ENCODE data around the gene PELI1. TPM values are rescaled to one million over a fixed set of nuclear protein-coding genes. Genes with fewer than 3 reads are reported as not detected.
"Not testable (repeated sequence)": the region's sequence is repeated elsewhere in the genome, so short reads cannot be mapped to it uniquely, and the experiment has no call there.

The PELI1 gene
- total RNA-seq, 1 donor from 2014 or later = 72.4 TPM

DNA sequence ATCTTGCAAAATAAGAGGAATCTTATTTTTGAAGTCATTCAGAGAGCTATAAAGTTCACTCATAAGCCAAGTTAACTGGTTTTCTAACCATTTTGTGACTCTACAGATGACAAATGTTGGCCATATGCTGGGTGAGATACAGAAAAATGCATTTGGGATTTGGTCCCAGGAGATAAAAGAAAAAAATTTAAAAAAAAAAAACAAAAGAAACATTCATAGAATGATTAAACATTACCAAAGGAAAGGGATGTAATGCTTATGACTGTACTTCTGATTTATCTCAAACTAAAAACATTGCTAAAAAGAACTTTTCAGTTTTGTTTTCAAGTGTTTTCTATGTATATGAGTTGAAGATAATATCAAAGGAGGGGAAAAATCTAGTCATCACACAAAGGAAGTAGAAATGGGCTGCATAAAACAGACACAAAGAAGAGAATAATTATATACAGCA lies 43.1 kb downstream of the PELI1 start:
- TF ChIP-seq, protein P1, sequence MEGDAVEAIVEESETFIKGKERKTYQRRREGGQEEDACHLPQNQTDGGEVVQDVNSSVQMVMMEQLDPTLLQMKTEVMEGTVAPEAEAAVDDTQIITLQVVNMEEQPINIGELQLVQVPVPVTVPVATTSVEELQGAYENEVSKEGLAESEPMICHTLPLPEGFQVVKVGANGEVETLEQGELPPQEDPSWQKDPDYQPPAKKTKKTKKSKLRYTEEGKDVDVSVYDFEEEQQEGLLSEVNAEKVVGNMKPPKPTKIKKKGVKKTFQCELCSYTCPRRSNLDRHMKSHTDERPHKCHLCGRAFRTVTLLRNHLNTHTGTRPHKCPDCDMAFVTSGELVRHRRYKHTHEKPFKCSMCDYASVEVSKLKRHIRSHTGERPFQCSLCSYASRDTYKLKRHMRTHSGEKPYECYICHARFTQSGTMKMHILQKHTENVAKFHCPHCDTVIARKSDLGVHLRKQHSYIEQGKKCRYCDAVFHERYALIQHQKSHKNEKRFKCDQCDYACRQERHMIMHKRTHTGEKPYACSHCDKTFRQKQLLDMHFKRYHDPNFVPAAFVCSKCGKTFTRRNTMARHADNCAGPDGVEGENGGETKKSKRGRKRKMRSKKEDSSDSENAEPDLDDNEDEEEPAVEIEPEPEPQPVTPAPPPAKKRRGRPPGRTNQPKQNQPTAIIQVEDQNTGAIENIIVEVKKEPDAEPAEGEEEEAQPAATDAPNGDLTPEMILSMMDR (IDR thresholded peaks at IDR 0.05; ENCODE audit: unreplicated experiment) = no peak
- Mint-ChIP-seq H3K36me3 (ENCODE audit: insufficient read depth) (peaks cover 10% of the 10 kb centered on the region), H3K4me1 (ENCODE audit: low read depth) (peaks cover 41% of the 10 kb centered on the region)

DNA sequence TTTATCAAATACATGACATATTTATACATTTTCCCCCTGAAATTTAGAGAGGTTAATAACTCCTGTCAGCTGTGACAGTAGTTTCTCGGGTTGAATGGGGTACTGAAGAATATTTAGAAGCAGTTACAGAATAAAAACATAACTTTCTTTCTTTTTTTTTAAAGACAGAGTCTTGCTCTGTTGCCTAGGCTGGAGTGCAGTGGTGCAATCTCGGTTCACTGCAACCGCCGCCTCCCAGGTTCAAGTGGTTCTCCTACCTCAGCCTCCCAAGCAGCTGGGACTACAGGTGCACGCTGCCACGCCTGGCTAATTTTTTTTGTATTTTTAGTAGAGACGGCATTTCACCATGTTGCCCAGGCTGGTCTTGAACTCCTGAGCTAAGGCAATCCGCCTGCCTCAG lies 43.6 kb downstream of the PELI1 start:
- not testable (repeated sequence) for H3K27me3 Mint-ChIP-seq; H3K9me3 Mint-ChIP-seq (ENCODE audit: low read depth); H3K27ac Mint-ChIP-seq; DNase-seq (ENCODE audit: low spot score, unreplicated experiment); H3K4me3 Mint-ChIP-seq (ENCODE audit: low read depth)
- H3K36me3 Mint-ChIP-seq (ENCODE audit: insufficient read depth) = peaks cover 15% of the 10 kb centered on the region
- peaks cover 37% of the 10 kb centered on the region for H3K4me1 Mint-ChIP-seq (ENCODE audit: low read depth)

More for the DNA sequence above, 43.1 kb downstream of the PELI1 start:
- no peak for DNase-seq (ENCODE audit: low spot score, unreplicated experiment)
- no peaks in the 10 kb centered on the region for H3K9me3 Mint-ChIP-seq (ENCODE audit: low read depth)
- no peak overlapping the region for H3K27ac Mint-ChIP-seq
- H3K27me3 Mint-ChIP-seq = no peaks in the 10 kb centered on the region
- no peak overlapping the region for H3K4me3 Mint-ChIP-seq (ENCODE audit: low read depth)

DNA sequence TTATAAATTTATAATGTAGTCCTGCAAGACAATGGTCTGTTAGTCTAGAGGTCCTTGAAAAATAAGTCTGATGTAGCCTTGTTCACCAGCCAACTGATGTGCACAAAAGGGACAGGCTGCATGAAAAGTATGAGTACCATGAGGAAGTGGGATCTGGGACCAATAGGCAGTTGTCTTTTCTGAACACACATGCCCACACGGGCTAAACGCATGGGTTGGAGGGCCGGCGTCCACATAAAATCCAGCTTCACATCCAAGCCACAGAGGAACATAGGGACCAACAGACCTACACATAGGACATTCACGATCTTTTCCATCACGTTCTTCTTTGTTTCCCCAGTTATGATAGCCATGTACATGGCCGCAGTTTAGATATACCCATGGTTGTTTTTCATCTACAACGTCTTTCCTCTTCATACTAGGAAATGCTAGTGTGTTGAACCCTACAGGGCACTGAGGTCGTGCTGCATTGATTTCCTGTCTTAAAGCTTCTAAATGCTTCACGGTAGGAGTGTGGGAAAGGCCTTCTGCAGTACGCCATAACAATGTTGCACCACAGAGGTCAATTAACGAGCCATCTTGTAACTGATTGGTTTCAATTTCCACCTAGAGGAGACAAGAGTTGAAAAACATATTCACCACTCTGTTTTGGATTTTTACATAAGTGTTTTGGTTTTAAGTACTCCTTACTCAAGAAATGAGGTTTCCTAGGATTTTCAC lies 49.4 kb downstream of the PELI1 start:
- DNase-seq (ENCODE audit: low spot score, unreplicated experiment) = no peak
- TF ChIP-seq, protein P1 (IDR thresholded peaks at IDR 0.05; ENCODE audit: unreplicated experiment) = no peak
- H3K4me3 Mint-ChIP-seq (ENCODE audit: low read depth) = no peak overlapping the region
- peak overlapping the region; percentile 43 for H3K27ac Mint-ChIP-seq
- peaks cover 33% of the 10 kb centered on the region for H3K4me1 Mint-ChIP-seq (ENCODE audit: low read depth)
- peaks cover 43% of the 10 kb centered on the region for H3K36me3 Mint-ChIP-seq (ENCODE audit: insufficient read depth)
- no peaks in the 10 kb centered on the region for H3K9me3 Mint-ChIP-seq (ENCODE audit: low read depth)
- no peaks in the 10 kb centered on the region for H3K27me3 Mint-ChIP-seq

DNA sequence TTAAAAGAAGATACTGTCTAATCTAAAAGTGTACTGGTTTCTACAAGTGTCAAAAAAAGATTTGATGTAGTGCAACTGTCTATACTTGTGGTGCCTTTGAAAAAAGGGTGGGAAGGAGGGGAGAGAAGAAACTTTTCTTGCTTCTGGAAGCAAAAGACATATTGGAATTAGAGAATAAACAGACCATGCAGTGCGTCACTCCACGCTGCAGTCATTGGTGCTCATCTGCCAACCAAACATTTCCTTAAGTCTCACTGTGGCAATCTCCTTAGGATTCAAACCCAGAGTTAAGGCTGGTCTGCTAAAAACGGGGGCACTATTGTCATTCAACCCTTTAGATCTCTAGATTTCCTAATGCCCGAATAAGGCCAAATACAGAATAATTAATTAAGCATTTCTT lies 50.9 kb downstream of the PELI1 start:
- Mint-ChIP-seq H3K27me3 (no peaks in the 10 kb centered on the region), H3K27ac (no peak overlapping the region), H3K9me3 (ENCODE audit: low read depth) (no peaks in the 10 kb centered on the region), H3K4me3 (ENCODE audit: low read depth) (no peak overlapping the region), H3K4me1 (ENCODE audit: low read depth) (peaks cover 28% of the 10 kb centered on the region), H3K36me3 (ENCODE audit: insufficient read depth) (peaks cover 43% of the 10 kb centered on the region)
- TF ChIP-seq, protein P1 (IDR thresholded peaks at IDR 0.05; ENCODE audit: unreplicated experiment) = no peak
- DNase-seq (ENCODE audit: low spot score, unreplicated experiment) = no peak

DNA sequence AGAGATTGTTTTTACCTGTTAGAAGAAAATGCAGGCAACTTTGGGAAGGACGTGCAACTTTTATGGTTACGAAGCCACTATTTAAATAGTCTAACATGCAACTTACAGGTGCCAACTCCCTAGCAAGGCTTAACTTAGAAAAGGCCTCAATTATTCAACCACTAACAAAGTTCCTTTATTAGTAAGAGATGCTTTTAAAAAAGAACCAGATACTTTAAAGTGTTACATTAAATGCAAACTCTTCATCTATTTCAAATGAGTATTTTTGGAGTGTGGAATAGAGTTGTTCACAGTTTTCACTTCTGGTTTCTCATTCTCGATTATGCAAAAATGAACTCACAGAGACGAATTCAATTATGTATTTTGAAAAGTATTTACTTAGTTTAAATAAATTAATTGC lies 51.7 kb downstream of the PELI1 start:
- H3K36me3 Mint-ChIP-seq (ENCODE audit: insufficient read depth) = peaks cover 47% of the 10 kb centered on the region
- no peak overlapping the region for H3K27ac Mint-ChIP-seq
- H3K27me3 Mint-ChIP-seq = no peaks in the 10 kb centered on the region
- peaks cover 2% of the 10 kb centered on the region for H3K9me3 Mint-ChIP-seq (ENCODE audit: low read depth)
- H3K4me1 Mint-ChIP-seq (ENCODE audit: low read depth) = peaks cover 21% of the 10 kb centered on the region
- DNase-seq (ENCODE audit: low spot score, unreplicated experiment) = no peak
- no peak overlapping the region for H3K4me3 Mint-ChIP-seq (ENCODE audit: low read depth)
- TF ChIP-seq, protein P1 (IDR thresholded peaks at IDR 0.05; ENCODE audit: unreplicated experiment) = no peak

DNA sequence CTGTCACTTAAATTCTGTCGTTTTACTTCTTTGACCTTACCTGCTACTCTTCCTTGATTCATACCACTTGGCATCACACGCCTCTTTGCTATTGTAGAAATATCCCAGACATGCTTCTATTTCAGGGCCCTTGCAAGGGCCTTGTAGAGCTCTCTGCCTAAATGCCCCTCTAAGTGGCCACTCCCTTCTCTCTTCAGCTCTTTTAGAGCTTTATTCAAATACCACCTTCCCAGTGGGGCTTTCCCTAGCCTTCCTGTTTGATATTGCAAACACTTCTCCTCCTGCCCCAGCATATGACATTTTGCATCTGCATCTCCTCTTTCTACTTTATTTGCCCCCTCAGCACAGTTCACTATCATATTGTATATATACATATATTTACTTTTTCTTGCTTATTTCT lies 54.0 kb downstream of the PELI1 start:
- TF ChIP-seq, protein P1 (IDR thresholded peaks at IDR 0.05; ENCODE audit: unreplicated experiment) = no peak
- DNase-seq (ENCODE audit: low spot score, unreplicated experiment) = no peak
- H3K27me3 Mint-ChIP-seq = no peaks in the 10 kb centered on the region
- peaks cover 2% of the 10 kb centered on the region for H3K9me3 Mint-ChIP-seq (ENCODE audit: low read depth)
- H3K36me3 Mint-ChIP-seq (ENCODE audit: insufficient read depth) = peaks cover 38% of the 10 kb centered on the region
- H3K4me1 Mint-ChIP-seq (ENCODE audit: low read depth) = peaks cover 18% of the 10 kb centered on the region
- H3K4me3 Mint-ChIP-seq (ENCODE audit: low read depth) = no peak overlapping the region
- peak overlapping the region; percentile 60 for H3K27ac Mint-ChIP-seq

Data from progenitor cell of endocrine pancreas (in vitro differentiated cells).